HG02678 (cell line): ENCODE measurements around the gene WNT10A.

Experiments
- ATAC-seq: cut with Tn5 transposase; IDR thresholded peaks from one replicate; pipeline ENCODE4 v1.9.1; 2021; ENCODE audit warnings: mild to moderate bottlenecking, moderate library complexity; ENCODE audit not compliant: unreplicated experiment

Gene WNT10A

GRCh38 chr2:218857371-218858137, 23.1 kb upstream of the WNT10A start:
- ATAC-seq = no peak

GRCh38 chr2:218858138-218858445, 22.6 kb upstream of the WNT10A start:
- no peak for ATAC-seq

GRCh38 chr2:218858671-218859555, 21.7 kb upstream of the WNT10A start:
- no peak for ATAC-seq

- no peak for ATAC-seq
Measured at GRCh38 chr2:218859556-218859987, 21.1 kb upstream of the WNT10A start, which contains the start of gene WNT6. TSS of gene WNT6 (plus strand) at chr2:218859805. CDS start at chr2:218860038, 233 bp downstream.

GRCh38 chr2:218859988-218860831, 20.4 kb upstream of the WNT10A start:
- ATAC-seq = no peak

- no peak for ATAC-seq
Measured at GRCh38 chr2:218860950-218861381, 19.7 kb upstream of the WNT10A start.

- no peak for ATAC-seq
Measured at GRCh38 chr2:218861645-218862318, 18.9 kb upstream of the WNT10A start.

GRCh38 chr2:218863021-218863520, 17.6 kb upstream of the WNT10A start:
- no peak for ATAC-seq

- no peak for ATAC-seq
Measured at GRCh38 chr2:218865396-218865795, 15.3 kb upstream of the WNT10A start.

GRCh38 chr2:218865999-218866398, 14.7 kb upstream of the WNT10A start:
- no peak for ATAC-seq

- no peak for ATAC-seq
Measured at GRCh38 chr2:218867900-218868299, 12.8 kb upstream of the WNT10A start.

- no peak for ATAC-seq
Measured at GRCh38 chr2:218869064-218869463, 11.6 kb upstream of the WNT10A start.

- ATAC-seq = no peak
Measured at GRCh38 chr2:218870984-218871344, 9.7 kb upstream of the WNT10A start.

- no peak for ATAC-seq
Measured at GRCh38 chr2:218871345-218872302, 9.0 kb upstream of the WNT10A start.

- no peak for ATAC-seq
Measured at GRCh38 chr2:218872645-218873358, 7.8 kb upstream of the WNT10A start.

GRCh38 chr2:218873359-218874194, 7.1 kb upstream of the WNT10A start:
- no peak for ATAC-seq

- no peak for ATAC-seq
Measured at GRCh38 chr2:218875692-218876246, 4.9 kb upstream of the WNT10A start.
